Measurements from ENCODE around the gene CEACAM18.
"Not testable (repeated sequence)": the region's sequence is repeated elsewhere in the genome, so short reads cannot be mapped to it uniquely, and the experiment has no call there.

Gene CEACAM18

DNA sequence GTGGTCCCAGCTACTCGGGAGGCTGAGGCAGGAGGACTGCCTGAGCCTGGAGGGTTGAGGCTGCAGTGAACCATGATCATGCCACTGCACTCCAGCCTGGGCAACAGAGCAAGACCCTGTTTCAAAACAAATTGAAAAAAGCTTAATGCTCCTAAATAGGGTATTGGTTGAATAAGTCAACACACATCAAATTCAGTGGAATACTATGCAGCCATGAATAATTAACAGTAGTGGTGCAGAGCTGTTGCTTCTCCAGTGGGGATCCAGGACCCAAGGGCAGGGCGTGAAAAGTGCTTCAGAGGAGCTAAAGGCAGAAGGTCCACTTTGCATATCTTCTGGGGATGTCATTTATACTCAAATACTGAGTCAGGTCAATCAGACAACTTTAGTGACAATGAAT is 38.3 kb upstream of the CEACAM18 start:
- in situ Hi-C loops (cut with MboI; ENCODE audit: low pct_unique_long_range_greater_than_20kb, low sequenced_read_pairs, unreplicated experiment), result no loop called here
- DNase-seq (ENCODE audit: low spot score), result no peak
- TF ChIP-seq, protein P1, sequence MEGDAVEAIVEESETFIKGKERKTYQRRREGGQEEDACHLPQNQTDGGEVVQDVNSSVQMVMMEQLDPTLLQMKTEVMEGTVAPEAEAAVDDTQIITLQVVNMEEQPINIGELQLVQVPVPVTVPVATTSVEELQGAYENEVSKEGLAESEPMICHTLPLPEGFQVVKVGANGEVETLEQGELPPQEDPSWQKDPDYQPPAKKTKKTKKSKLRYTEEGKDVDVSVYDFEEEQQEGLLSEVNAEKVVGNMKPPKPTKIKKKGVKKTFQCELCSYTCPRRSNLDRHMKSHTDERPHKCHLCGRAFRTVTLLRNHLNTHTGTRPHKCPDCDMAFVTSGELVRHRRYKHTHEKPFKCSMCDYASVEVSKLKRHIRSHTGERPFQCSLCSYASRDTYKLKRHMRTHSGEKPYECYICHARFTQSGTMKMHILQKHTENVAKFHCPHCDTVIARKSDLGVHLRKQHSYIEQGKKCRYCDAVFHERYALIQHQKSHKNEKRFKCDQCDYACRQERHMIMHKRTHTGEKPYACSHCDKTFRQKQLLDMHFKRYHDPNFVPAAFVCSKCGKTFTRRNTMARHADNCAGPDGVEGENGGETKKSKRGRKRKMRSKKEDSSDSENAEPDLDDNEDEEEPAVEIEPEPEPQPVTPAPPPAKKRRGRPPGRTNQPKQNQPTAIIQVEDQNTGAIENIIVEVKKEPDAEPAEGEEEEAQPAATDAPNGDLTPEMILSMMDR (IDR thresholded peaks at IDR 0.05; ENCODE audit: extremely low read depth, insufficient read depth, missing control alignments), result no peak

DNA sequence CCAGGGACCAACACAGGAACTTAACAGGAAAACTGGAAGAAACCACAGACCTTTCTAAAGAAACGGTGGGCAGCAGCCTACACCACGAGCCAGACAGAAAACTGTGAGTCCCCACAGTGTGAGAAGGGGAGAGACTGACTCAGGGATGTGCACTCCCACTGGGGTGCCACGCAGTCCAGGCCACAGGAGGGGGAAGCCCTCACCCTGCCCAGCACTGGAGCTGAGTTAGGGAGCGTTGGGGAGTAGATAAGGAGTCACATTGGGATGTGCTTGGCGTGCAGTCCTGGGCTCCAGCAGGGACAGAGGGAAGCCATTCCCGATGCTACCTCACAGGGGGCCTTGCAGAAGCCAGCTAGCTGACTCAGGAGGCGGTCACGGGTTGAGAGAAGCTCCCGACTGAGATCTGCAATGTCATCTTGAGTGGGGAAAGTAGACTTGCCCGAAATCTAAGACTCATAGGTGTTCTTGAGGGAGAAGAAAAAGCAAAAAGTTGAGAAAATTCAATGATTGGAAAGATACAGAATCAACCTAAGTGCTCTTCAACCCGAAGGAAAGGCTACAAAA is 37.4 kb upstream of the CEACAM18 start:
- in situ Hi-C loops (cut with MboI; ENCODE audit: low pct_unique_long_range_greater_than_20kb, low sequenced_read_pairs, unreplicated experiment), result no loop called here
- TF ChIP-seq, protein P1 (IDR thresholded peaks at IDR 0.05; ENCODE audit: extremely low read depth, insufficient read depth, missing control alignments), result no peak
- DNase-seq (ENCODE audit: low spot score), result no peak

DNA sequence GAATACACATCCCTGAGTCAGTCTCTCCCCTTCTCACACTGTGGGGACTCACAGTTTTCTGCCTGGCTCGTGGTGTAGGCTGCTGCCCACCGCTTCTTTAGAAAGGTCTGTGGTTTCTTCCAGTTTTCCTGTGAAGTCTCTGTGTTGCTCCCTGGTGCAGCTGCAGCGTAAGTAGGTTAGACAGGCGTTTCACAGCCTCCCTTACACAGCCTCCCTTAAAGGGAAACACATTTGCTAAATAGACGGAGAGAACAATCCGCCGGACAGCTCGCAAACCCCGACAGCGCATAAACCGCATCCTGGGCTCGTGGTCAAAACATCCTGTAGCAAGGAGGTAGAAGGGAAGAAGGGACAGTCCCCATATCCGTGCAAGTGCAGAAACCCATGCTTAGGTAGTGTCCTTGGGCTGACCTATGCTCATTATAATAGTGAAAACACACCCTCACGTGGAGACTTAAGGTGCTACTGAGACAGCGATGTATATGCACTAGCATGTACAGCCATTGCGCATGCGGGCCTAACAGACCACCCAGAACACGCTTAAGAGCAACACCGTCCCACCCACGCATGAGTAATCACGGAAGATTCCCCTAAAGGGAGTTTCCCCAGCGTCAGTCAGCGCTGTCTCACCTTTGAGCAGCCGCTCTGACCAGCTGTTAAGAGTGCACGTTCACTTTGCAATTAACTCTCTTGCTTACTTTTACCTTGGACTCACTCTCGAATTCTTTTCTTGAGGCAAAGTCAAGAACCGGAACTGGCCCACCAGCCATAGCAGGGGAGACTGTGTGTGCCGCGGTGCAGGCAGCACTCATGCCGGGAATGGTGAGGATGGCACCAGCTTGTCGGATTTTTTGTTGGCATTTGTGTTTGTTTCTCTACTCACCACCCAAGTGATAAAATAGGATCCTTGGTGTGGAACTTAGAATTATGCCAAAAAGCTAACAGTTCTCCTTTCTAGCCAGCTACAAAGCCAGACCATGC is 36.6 kb upstream of the CEACAM18 start:
- peak; percentile 73 for DNase-seq (ENCODE audit: low spot score)
- in situ Hi-C loops (cut with MboI; ENCODE audit: low pct_unique_long_range_greater_than_20kb, low sequenced_read_pairs, unreplicated experiment), result no loop called here
- TF ChIP-seq, protein P1 (IDR thresholded peaks at IDR 0.05; ENCODE audit: extremely low read depth, insufficient read depth, missing control alignments), result no peak

DNA sequence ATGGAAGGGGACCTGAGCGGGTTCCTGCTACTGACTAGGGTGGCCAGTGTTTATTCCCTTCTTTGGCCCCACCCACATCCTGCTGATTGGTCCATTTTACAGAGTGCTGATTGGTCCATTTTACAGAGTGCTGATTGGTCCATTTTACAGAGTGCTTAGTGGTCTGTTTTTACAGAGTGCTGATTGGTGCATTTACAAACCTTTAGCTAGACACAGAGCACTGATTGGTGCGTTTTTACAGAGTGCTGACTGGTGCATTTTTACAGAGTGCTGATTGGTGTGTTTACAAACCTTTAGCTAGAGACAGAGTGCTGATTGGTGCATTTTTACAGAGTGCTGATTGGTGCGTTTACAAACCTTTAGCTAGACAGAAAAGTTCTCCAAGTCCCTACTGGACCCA is 30.8 kb upstream of the CEACAM18 start:
- in situ Hi-C loops (cut with MboI; ENCODE audit: low pct_unique_long_range_greater_than_20kb, low sequenced_read_pairs, unreplicated experiment); DNase-seq (ENCODE audit: low spot score): not testable (repeated sequence)

DNA sequence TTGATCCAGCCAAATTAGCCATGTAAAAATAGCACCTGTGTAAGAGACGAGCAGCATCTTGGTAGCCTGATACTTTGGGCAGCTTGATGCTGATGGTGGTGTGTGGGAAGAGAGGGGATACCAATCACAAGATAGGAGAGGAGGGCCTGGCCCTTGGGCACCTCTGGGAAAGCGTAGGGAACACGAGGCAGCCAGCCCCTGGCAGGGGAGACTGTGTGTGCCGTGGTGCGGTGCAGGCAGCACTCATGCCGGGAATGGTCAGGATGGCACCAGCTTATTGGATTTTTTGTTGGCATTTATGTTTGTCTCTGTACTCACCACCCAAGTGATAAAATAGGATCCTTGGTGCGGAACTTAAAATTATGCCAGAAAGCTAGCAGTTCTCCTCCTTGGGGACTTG is 30.3 kb upstream of the CEACAM18 start:
- TF ChIP-seq, protein P1 (IDR thresholded peaks at IDR 0.05; ENCODE audit: extremely low read depth, insufficient read depth, missing control alignments), result no peak
- no peak for DNase-seq (ENCODE audit: low spot score)
- in situ Hi-C loops (cut with MboI; ENCODE audit: low pct_unique_long_range_greater_than_20kb, low sequenced_read_pairs, unreplicated experiment), result no loop called here

DNA sequence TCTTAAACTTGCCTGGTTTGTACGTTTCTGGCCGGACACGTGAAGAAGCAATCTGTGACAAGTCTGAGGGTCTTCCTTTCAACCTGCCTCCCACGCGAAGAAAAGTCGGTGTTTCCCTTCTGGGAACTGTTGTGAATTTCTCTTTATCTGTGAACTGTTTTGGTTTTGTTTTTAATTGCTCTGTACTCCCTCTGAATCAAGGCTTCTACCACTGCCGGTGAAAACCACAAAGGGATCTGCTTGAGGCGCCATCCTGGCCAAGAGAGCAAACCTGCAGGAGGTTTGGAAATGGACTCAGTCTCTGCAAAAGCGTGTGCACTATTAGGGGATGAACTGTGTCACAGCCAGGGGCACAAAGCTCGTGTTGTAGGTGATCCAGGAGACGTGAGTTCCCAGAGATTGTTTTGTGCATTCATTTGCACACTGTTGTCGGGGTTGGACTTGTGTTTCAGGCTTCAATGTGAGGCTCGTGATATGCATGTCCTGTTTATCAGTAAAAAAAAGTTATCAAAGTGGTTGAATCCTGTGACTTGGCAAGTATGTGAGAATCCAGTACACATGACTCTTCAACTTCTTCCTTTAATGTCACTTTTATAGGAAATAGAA is 29.8 kb upstream of the CEACAM18 start:
- in situ Hi-C loops (cut with MboI; ENCODE audit: low pct_unique_long_range_greater_than_20kb, low sequenced_read_pairs, unreplicated experiment), result no loop called here
- DNase-seq (ENCODE audit: low spot score), result no peak
- TF ChIP-seq, protein P1 (IDR thresholded peaks at IDR 0.05; ENCODE audit: extremely low read depth, insufficient read depth, missing control alignments), result no peak

Measured in GM13977 (cell line).